ENCODE results near the gene BCL2.

- TF ChIP-seq PPARA (CRISPR knock-in tag; IDR thresholded peaks at IDR 0.05; ENCODE audit: borderline replicate concordance) (no peak), CSDC2 (CRISPR knock-in tag; IDR thresholded peaks at IDR 0.05) (no peak), ZFP30 (CRISPR knock-in tag; IDR thresholded peaks at IDR 0.05) (no peak), OSR1 (CRISPR knock-in tag; IDR thresholded peaks at IDR 0.05) (no peak), ESRRG (CRISPR knock-in tag; IDR thresholded peaks at IDR 0.05) (no peak), TCF4 (CRISPR knock-in tag; IDR thresholded peaks at IDR 0.05; ENCODE audit: borderline replicate concordance) (no peak)
Observed at GRCh38 chr18:63187791-63188460, 131.6 kb downstream of the BCL2 start.

Measured in SK-N-SH treated with all-trans-retinoic acid at 6 μM for 48 hours (cell line).